HepG2 (cell line): ENCODE measurements around the gene PLEKHG2. TPM values are rescaled to one million over a fixed set of nuclear protein-coding genes. Genes with fewer than 3 reads are reported as not detected.

Source experiments
- CC2D1A ChIP-seq: sonication (generic); formaldehyde crosslinking; IDR thresholded peaks from 2 replicates; pipeline ENCODE4 v1.8.1; 2023; ENCODE audit warnings: mild to moderate bottlenecking, missing genetic modification reagents
- FOXK1 ChIP-seq: sonication (generic); formaldehyde crosslinking; IDR thresholded peaks from 2 replicates; pipeline ENCODE4 v1.4.0; 2020; ENCODE audit warnings: low read depth, missing genetic modification reagents, borderline replicate concordance
- JUN ChIP-seq: sonication (generic); formaldehyde crosslinking; IDR thresholded peaks from 2 replicates; pipeline ENCODE4 v1.4.0; 2020; ENCODE audit warnings: mild to moderate bottlenecking, missing genetic modification reagents
- KDM4B ChIP-seq: sonication (generic); formaldehyde crosslinking; IDR thresholded peaks from 2 replicates; pipeline ENCODE4 v1.4.0; 2020; ENCODE audit warnings: missing genetic modification reagents
- KIAA2018 ChIP-seq: sonication (generic); formaldehyde crosslinking; IDR thresholded peaks from 2 replicates; pipeline ENCODE4 v1.5.0; 2020; ENCODE audit warnings: mild to moderate bottlenecking, missing genetic modification reagents, borderline replicate concordance
- MYPOP ChIP-seq: sonication (generic); formaldehyde crosslinking; IDR thresholded peaks from 2 replicates; pipeline ENCODE4 v1.8.1; 2023; ENCODE audit warnings: mild to moderate bottlenecking, moderate library complexity, missing genetic modification reagents
- PHF21A ChIP-seq: sonication (generic); formaldehyde crosslinking; IDR thresholded peaks from 2 replicates; pipeline ENCODE4 v1.5.0; 2020; ENCODE audit warnings: mild to moderate bottlenecking, missing genetic modification reagents
- SMARCE1 ChIP-seq: fragments of 450-650 bp; IDR thresholded peaks from 2 replicates; pipeline ENCODE4 v1.6.1; 2017; ENCODE audit warnings: borderline replicate concordance
- ZFP1 ChIP-seq: IDR thresholded peaks from 2 replicates; pipeline ENCODE4 v1.6.1; 2016
- ZFP90 ChIP-seq: sonication (generic); formaldehyde crosslinking; IDR thresholded peaks from 2 replicates; pipeline ENCODE4 v1.8.0; 2022; ENCODE audit warnings: missing genetic modification reagents, mild to moderate bottlenecking, inconsistent platforms, borderline replicate concordance
- ZKSCAN1 ChIP-seq: fragments of 150-350 bp; IDR thresholded peaks from 2 replicates; pipeline ENCODE4 v1.6.1; 2014; ENCODE audit warnings: low read length
- ZNF274 ChIP-seq: sonication (generic); formaldehyde crosslinking; IDR thresholded peaks from 2 replicates; pipeline ENCODE4 v1.5.1; 2020; ENCODE audit warnings: mild to moderate bottlenecking, missing genetic modification reagents
- ZNF367 ChIP-seq: sonication (generic); formaldehyde crosslinking; IDR thresholded peaks from 2 replicates; pipeline ENCODE4 v1.4.0; 2020; ENCODE audit warnings: missing genetic modification reagents, borderline replicate concordance
- ZNF609 ChIP-seq: sonication (generic); formaldehyde crosslinking; IDR thresholded peaks from 2 replicates; pipeline ENCODE4 v1.4.0; 2020; ENCODE audit warnings: mild to moderate bottlenecking, missing genetic modification reagents, borderline replicate concordance
- ZNF782 ChIP-seq: sonication (generic); formaldehyde crosslinking; IDR thresholded peaks from 2 replicates; pipeline ENCODE4 v1.4.0; 2020; ENCODE audit warnings: missing genetic modification reagents, mild to moderate bottlenecking, borderline replicate concordance
- polyA plus RNA-seq, 8 experiments: library from polyadenylated mRNA; depleted of rRNA in 3 of 8; stranded (reverse) in 7 of 8; unstranded in 1 of 8; fragments of >200 nt; fragmentation: Illumina TruSeq in 4 of 8; extraction: Trizol in 4 of 8; gene quantifications; 2 replicates each; pipeline versions ENCODE4 v1.2.1 to v1.2.3, GENCODE V29; 2011 to 2016; ENCODE audit warnings: low read depth in 4 of 8, missing spikeins in 1 of 8, mixed read lengths in 1 of 8; ENCODE audit not compliant: insufficient read depth in 1 of 8
- total RNA-seq, 5 experiments: library from RNA; depleted of rRNA; stranded (reverse); fragments of >200 nt; fragmentation: Illumina TruSeq; extraction: Trizol; gene quantifications; 2 replicates each; pipeline ENCODE4 v1.2.3, GENCODE V29; 2016; ENCODE audit warnings: low read depth in 1 of 5

PLEKHG2 gene
- total and polyA plus RNA-seq, 2 of the 13 experiments (the other 11 are each of a cell fraction or from before 2014, with no cell fraction given): 3.6 to 6.8 TPM

- TF ChIP-seq FOXK1: no peak
- no peak for TF ChIP-seq ZFP1 (CRISPR knock-in tag)
- no peak for TF ChIP-seq JUN (CRISPR knock-in tag)
- TF ChIP-seq SMARCE1: no peak
- no peak for TF ChIP-seq ZNF367 (CRISPR knock-in tag)
- no peak for TF ChIP-seq ZNF782 (CRISPR knock-in tag)
- no peak for TF ChIP-seq ZFP90 (CRISPR knock-in tag)
- TF ChIP-seq MYPOP (CRISPR knock-in tag): no peak
- no peak for TF ChIP-seq KDM4B (CRISPR knock-in tag)
- TF ChIP-seq PHF21A: no peak
- no peak for TF ChIP-seq ZNF609 (CRISPR knock-in tag)
- TF ChIP-seq CC2D1A (CRISPR knock-in tag): no peak
- TF ChIP-seq ZKSCAN1: no peak
- no peak for TF ChIP-seq KIAA2018 (CRISPR knock-in tag)
- TF ChIP-seq ZNF274 (CRISPR knock-in tag): 0 out of 2 replicates have a peak, but pooled peaks have one; percentile 38
Observed at GRCh38 chr19:39377373-39378362, 34.8 kb upstream of the PLEKHG2 start (continued).
